ENCODE measurements around the gene TWNK.

The TWNK gene

GRCh38 chr10:100948916-100949315 lies 38.4 kb upstream of the TWNK start:
- ChIA-PET CTCF (no interaction called here), POLR2A (no interaction called here)
- H3K4me3 ChIP-seq (ENCODE audit: low read depth, low read length) = no peak overlapping the region
- TF ChIP-seq ZFP3 (tag by site-specific recombination; IDR thresholded peaks at IDR 0.05; ENCODE audit: low read depth) = no peak
- no peak for TF ChIP-seq YY2 (tag by site-specific recombination; IDR thresholded peaks at IDR 0.05)
- no peak for TF ChIP-seq ELK4 (IDR thresholded peaks at IDR 0.05; ENCODE audit: borderline replicate concordance, low read depth, low read length)
- TF ChIP-seq ZSCAN18 (tag by site-specific recombination; IDR thresholded peaks at IDR 0.05) = no peak
- no peak for TF ChIP-seq ZNF266 (tag by site-specific recombination; IDR thresholded peaks at IDR 0.05; ENCODE audit: low read depth)
- TF ChIP-seq ZBTB20 (tag by site-specific recombination; IDR thresholded peaks at IDR 0.05) = no peak
- TF ChIP-seq ZNF791 (tag by site-specific recombination; IDR thresholded peaks at IDR 0.05) = no peak
- TF ChIP-seq ZNF48 (tag by site-specific recombination; IDR thresholded peaks at IDR 0.05) = no peak
- TF ChIP-seq ZSCAN4 (tag by site-specific recombination; IDR thresholded peaks at IDR 0.05) = no peak
- TF ChIP-seq RBAK (tag by site-specific recombination; IDR thresholded peaks at IDR 0.05) = no peak
- no peak for TF ChIP-seq ZNF629 (tag by site-specific recombination; IDR thresholded peaks at IDR 0.05)
- no peak for TF ChIP-seq ZNF76 (tag by site-specific recombination; IDR thresholded peaks at IDR 0.05; ENCODE audit: borderline replicate concordance, low read depth)
- TF ChIP-seq ZNF449 (tag by site-specific recombination; IDR thresholded peaks at IDR 0.05) = no peak
- no peak for TF ChIP-seq KLF10 (tag by site-specific recombination; IDR thresholded peaks at IDR 0.05)
- no peak for TF ChIP-seq ZNF600 (tag by site-specific recombination; IDR thresholded peaks at IDR 0.05)
- TF ChIP-seq ZBTB44 (tag by site-specific recombination; IDR thresholded peaks at IDR 0.05) = no peak
- H3K9me3 ChIP-seq (ENCODE audit: control insufficient read depth, insufficient read depth, low read depth, low read length) = no peaks in the 10 kb centered on the region
- H3K27ac ChIP-seq (ENCODE audit: extremely low read depth, low read depth, low read length) = no peak overlapping the region
- H3K36me3 ChIP-seq (ENCODE audit: control insufficient read depth in 2 of 2, insufficient read depth in 1 of 2, low read length in 2 of 2) = peaks cover 80 to 87% of the 10 kb centered on the region in 2 experiments
- H3K4me1 ChIP-seq (ENCODE audit: control insufficient read depth, insufficient read depth, low read length) = no peaks in the 10 kb centered on the region

- Histone ChIP-seq H3K4me3 (ENCODE audit: low read depth, low read length) (no peak overlapping the region), H3K36me3 (ENCODE audit: control insufficient read depth in 2 of 2, insufficient read depth in 1 of 2, low read length in 2 of 2) (peaks cover 66 to 77% of the 10 kb centered on the region in 2 experiments), H3K4me1 (ENCODE audit: control insufficient read depth, insufficient read depth, low read length) (peaks cover 9% of the 10 kb centered on the region; the same call in 1 of the 2 replicates), H3K27ac (ENCODE audit: extremely low read depth, low read depth, low read length) (no peak overlapping the region), H3K9me3 (ENCODE audit: control insufficient read depth, insufficient read depth, low read depth, low read length) (no peaks in the 10 kb centered on the region)
- ChIA-PET CTCF (interaction anchor here (0.6 kb wide), 1 partner anchor 34 kb away, joined by 5 read pairs; no protein-coding TSS in a partner anchor), POLR2A (no interaction called here)
- TF ChIP-seq ZNF274 (IDR thresholded peaks at IDR 0.05; ENCODE audit: low read length) (no peak), ZNF274 (tag by site-specific recombination; IDR thresholded peaks at IDR 0.05; ENCODE audit: borderline replicate concordance) (no peak), ZNF184 (tag by site-specific recombination; IDR thresholded peaks at IDR 0.05) (peak; percentile 93), ZNF112 (tag by site-specific recombination; IDR thresholded peaks at IDR 0.05) (no peak)
These were observed 27.1 kb upstream of the TWNK start for GRCh38 chr10:100960251-100960650.
